GM12801 (cell line): ENCODE results near the gene SBNO1.

Experiments used
- TF ChIP-seq, protein P1 (sequence below): IDR thresholded peaks from one replicate; pipeline ENCODE4 v1.5.1; 2011; ENCODE audit warnings: control low read depth; ENCODE audit not compliant: insufficient read length; ENCODE audit errors: extremely low read depth

The SBNO1 gene

DNA sequence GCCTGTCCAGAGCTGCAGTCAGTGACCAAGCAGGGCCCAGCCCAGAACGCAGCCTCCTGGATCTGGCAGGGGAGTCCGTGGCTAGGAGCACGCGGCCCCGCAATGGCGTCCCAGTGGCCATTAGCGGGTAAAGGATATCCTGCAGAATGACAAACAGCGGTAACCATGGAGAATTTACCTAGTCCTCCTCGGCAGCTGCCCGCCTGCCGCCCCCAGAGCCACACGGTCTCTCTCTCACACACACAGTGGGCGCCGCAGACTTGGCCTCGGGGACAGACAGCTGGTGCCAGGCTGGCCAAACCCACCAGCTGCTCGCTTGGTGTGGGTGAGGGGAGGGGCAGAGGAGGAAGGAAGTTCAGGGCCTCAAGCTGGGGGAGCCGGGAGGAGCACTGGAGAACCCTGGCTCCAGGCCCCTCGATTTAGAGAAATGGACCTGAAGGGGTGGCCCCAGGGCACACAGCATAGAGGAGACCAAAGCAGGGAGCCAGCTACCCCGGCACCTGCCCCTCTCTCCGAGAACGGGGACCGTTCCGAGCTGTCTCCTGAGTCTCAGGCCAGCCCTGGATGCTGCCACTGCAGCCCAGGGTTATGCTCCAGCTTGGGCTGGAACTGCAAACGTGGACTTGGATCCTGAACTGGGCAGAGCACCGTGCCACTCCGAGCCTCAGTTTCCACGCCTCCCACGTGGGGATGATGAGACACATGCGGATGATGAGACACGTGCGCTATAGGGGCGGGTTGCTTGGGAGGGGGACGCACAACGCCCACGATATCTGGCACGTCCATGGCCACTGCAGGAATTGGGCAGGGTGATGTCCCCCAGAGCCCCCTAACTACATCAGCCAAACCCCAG, 96.4 kb downstream of the SBNO1 start:
- TF ChIP-seq, protein P1, sequence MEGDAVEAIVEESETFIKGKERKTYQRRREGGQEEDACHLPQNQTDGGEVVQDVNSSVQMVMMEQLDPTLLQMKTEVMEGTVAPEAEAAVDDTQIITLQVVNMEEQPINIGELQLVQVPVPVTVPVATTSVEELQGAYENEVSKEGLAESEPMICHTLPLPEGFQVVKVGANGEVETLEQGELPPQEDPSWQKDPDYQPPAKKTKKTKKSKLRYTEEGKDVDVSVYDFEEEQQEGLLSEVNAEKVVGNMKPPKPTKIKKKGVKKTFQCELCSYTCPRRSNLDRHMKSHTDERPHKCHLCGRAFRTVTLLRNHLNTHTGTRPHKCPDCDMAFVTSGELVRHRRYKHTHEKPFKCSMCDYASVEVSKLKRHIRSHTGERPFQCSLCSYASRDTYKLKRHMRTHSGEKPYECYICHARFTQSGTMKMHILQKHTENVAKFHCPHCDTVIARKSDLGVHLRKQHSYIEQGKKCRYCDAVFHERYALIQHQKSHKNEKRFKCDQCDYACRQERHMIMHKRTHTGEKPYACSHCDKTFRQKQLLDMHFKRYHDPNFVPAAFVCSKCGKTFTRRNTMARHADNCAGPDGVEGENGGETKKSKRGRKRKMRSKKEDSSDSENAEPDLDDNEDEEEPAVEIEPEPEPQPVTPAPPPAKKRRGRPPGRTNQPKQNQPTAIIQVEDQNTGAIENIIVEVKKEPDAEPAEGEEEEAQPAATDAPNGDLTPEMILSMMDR: no peak

GRCh38 chr12:123267335-123267920, 97.2 kb downstream of the SBNO1 start:
- TF ChIP-seq, protein P1: no peak

DNA sequence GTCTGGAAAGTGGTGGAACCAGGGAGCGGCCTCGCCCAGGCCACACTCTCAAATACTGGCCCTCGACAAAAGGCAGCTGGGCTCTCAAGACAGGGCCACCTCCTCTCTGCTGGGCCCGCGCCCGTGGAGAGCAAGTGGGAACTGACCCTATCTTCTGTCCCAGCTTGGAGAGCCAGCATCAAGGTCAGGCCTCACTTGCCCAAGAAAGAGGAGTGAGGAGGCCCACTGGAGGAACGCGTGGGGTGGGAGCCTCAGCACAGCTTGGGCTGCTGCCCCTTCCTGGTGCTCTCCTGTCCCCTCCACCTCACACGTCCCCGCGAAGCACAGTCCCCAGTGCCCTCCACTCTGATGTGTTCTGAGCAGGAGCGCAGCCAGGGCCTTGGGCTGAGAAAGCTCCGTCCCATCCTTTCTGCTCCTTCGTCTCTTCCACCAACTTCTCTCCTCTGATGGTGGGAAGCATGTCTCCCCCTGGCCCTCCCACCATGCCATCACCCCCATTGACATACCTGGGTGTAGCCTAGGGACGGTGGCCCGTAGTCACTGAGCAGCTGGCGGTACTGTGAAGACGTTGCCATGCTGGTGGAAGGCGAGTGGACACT, 97.9 kb downstream of the SBNO1 start:
- TF ChIP-seq, protein P1: no peak

DNA sequence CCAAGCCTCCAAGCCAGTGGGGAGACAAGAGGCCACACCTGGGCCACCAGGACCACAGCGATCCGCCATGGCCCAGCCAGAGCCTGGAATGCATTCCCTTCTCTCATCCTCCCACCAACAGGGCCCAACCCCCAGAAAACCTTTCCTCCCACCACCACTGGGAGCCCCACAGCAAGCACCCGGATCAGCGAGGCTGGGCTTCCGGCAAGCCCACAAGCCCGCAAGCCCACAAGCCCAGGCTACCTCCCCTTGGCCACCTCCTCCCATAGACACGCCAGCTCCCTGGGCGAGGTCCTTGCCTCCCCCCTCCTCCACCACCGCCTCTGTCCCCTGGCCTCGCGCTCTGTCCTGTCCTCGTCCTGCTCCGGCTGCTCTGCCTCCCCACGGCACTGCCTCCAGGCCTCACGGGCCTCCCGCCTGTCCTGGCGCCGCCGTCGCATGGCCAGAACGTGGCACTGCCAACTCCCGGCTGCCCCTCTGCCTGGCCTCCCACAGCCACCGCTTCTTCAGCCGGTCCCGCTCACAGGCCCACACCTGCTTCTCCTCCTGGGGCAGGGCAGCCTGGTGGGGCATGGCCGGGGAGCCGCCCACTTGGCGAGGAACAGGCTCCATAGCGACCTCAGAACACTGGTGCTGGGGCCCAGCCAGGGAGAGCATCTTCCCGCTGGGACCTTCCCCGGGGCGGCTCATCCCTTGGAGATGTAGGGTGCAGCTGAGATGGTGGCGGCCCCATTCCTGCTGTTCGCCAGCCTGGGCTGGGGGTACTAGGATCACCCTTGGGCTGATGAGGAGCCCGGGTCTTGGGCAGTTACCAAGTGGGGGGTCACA, 98.6 kb downstream of the SBNO1 start:
- TF ChIP-seq, protein P1: no peak

DNA sequence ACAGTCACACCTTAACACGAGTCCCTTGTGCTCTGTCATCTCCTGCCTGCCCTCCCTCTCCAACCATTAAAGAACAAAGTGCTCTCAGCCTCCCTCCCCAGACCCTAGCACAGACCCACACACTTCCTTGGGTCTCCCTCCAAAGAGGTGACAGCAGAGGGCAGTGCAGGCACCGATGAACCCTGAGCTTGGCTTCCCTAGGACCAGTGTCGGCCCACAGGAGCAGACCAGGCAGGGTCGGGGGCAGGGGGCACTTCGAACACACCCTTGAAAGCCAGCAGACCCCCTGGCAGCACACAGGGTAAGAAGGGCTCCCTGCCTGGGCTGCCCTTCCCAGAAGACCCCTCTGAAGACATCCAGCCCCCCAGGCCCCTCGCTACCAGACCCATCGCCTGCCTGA, 100.0 kb downstream of the SBNO1 start:
- TF ChIP-seq, protein P1: no peak

DNA sequence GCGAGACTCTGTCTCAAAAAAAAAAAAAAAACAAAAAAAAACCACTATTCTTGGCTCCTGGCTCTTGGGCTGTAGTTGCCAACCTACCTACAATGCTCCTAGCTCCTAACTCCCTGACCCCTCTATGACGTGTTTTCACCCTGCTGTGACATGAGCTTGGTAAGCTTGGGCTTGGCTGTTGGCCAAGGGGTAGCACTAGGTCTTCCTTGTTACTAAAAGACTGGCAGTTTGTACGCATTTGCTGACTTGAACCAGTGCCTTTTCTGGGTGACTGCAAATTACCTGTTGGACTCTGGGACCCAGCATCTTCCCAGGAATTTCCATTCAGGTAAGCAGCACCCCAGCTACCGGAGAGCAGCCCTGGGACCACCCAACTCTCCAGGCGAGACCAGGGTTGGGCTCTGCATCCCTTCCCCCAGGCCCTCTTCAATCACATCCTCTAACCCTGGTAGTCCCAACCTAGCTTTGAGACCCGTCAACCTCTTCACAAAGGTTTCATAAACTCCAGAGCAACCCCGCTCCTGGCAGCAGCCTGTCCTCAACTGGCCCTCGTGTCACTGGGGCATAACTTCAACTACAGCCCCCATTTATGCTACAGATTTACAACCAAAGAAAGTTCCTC, 101.3 kb downstream of the SBNO1 start:
- TF ChIP-seq, protein P1: no peak
